ENCODE data around the gene ZCCHC24. TPM values are rescaled to one million over a fixed set of nuclear protein-coding genes. Genes with fewer than 3 reads are reported as not detected.
A peak's percentile ranks its signal among the peaks of the same experiment; 100 is the strongest.

The ZCCHC24 gene
- total RNA-seq: 4.0 TPM

- H3K4me1 ChIP-seq (ENCODE audit: insufficient read depth, low read length): peaks cover 28% of the 10 kb centered on the region
- H3K4me3 ChIP-seq (ENCODE audit: low read length): peak within 1 kb of the TSS; percentile 49
- no peaks in the 10 kb centered on the region for H3K9me3 ChIP-seq (ENCODE audit: low read depth, low read length)
- H3K27me3 ChIP-seq (ENCODE audit: insufficient read depth, low read length): peaks cover 5% of the 10 kb centered on the region
Observed at GRCh38 chr10:79445161-79445976, at the start of gene ZCCHC24. Gene ZCCHC24 (minus strand): TSS chr10:79445624. CDS start chr10:79445440, 184 bp downstream.

GRCh38 chr10:79493806-79494205, 48.4 kb upstream of the ZCCHC24 start:
- Histone ChIP-seq H3K27me3 (ENCODE audit: insufficient read depth, low read length) (no peaks in the 10 kb centered on the region), H3K9me3 (ENCODE audit: low read depth, low read length) (no peaks in the 10 kb centered on the region), H3K4me1 (ENCODE audit: insufficient read depth, low read length) (no peaks in the 10 kb centered on the region), H3K4me3 (ENCODE audit: low read length) (no peak overlapping the region)

- H3K9me3 ChIP-seq (ENCODE audit: low read depth, low read length): no peaks in the 10 kb centered on the region
- no peak overlapping the region for H3K4me3 ChIP-seq (ENCODE audit: low read length)
- H3K4me1 ChIP-seq (ENCODE audit: insufficient read depth, low read length): no peaks in the 10 kb centered on the region
- no peaks in the 10 kb centered on the region for H3K27me3 ChIP-seq (ENCODE audit: insufficient read depth, low read length)
Observed at GRCh38 chr10:79492839-79493238, 47.4 kb upstream of the ZCCHC24 start.

- H3K4me3 ChIP-seq (ENCODE audit: low read length): no peak overlapping the region
- H3K27me3 ChIP-seq (ENCODE audit: insufficient read depth, low read length): no peaks in the 10 kb centered on the region
- H3K9me3 ChIP-seq (ENCODE audit: low read depth, low read length): no peaks in the 10 kb centered on the region
Observed at GRCh38 chr10:79492256-79492655, 46.8 kb upstream of the ZCCHC24 start.

GRCh38 chr10:79491143-79491835, 45.9 kb upstream of the ZCCHC24 start:
- no peak overlapping the region for H3K4me3 ChIP-seq (ENCODE audit: low read length)
- no peaks in the 10 kb centered on the region for H3K4me1 ChIP-seq (ENCODE audit: insufficient read depth, low read length)
- H3K27me3 ChIP-seq (ENCODE audit: insufficient read depth, low read length): no peaks in the 10 kb centered on the region
- no peaks in the 10 kb centered on the region for H3K9me3 ChIP-seq (ENCODE audit: low read depth, low read length)

More at GRCh38 chr10:79492256-79492655, 46.8 kb upstream of the ZCCHC24 start:
- H3K4me1 ChIP-seq (ENCODE audit: insufficient read depth, low read length): no peaks in the 10 kb centered on the region

GRCh38 chr10:79490400-79491142, 45.1 kb upstream of the ZCCHC24 start:
- H3K27me3 ChIP-seq (ENCODE audit: insufficient read depth, low read length): no peaks in the 10 kb centered on the region
- no peak overlapping the region for H3K4me3 ChIP-seq (ENCODE audit: low read length)
- H3K9me3 ChIP-seq (ENCODE audit: low read depth, low read length): no peaks in the 10 kb centered on the region
- H3K4me1 ChIP-seq (ENCODE audit: insufficient read depth, low read length): no peaks in the 10 kb centered on the region

GRCh38 chr10:79488870-79489269, 43.4 kb upstream of the ZCCHC24 start:
- Histone ChIP-seq H3K4me1 (ENCODE audit: insufficient read depth, low read length) (no peaks in the 10 kb centered on the region), H3K27me3 (ENCODE audit: insufficient read depth, low read length) (no peaks in the 10 kb centered on the region), H3K4me3 (ENCODE audit: low read length) (no peak overlapping the region), H3K9me3 (ENCODE audit: low read depth, low read length) (no peaks in the 10 kb centered on the region)

GRCh38 chr10:79488336-79488735, 42.9 kb upstream of the ZCCHC24 start:
- H3K9me3 ChIP-seq (ENCODE audit: low read depth, low read length): no peaks in the 10 kb centered on the region
- no peak overlapping the region for H3K4me3 ChIP-seq (ENCODE audit: low read length)
- no peaks in the 10 kb centered on the region for H3K27me3 ChIP-seq (ENCODE audit: insufficient read depth, low read length)
- no peaks in the 10 kb centered on the region for H3K4me1 ChIP-seq (ENCODE audit: insufficient read depth, low read length)

- Histone ChIP-seq H3K4me1 (ENCODE audit: insufficient read depth, low read length) (no peaks in the 10 kb centered on the region), H3K9me3 (ENCODE audit: low read depth, low read length) (no peaks in the 10 kb centered on the region), H3K27me3 (ENCODE audit: insufficient read depth, low read length) (no peaks in the 10 kb centered on the region), H3K4me3 (ENCODE audit: low read length) (no peak overlapping the region)
Observed at GRCh38 chr10:79487296-79488194, 42.1 kb upstream of the ZCCHC24 start.

GRCh38 chr10:79484476-79484875, 39.1 kb upstream of the ZCCHC24 start:
- Histone ChIP-seq H3K27me3 (ENCODE audit: insufficient read depth, low read length) (peaks cover 4% of the 10 kb centered on the region), H3K4me3 (ENCODE audit: low read length) (no peak overlapping the region)

GRCh38 chr10:79483948-79484347, 38.5 kb upstream of the ZCCHC24 start:
- Histone ChIP-seq H3K9me3 (ENCODE audit: low read depth, low read length) (no peaks in the 10 kb centered on the region), H3K4me3 (ENCODE audit: low read length) (no peak overlapping the region), H3K4me1 (ENCODE audit: insufficient read depth, low read length) (no peaks in the 10 kb centered on the region), H3K27me3 (ENCODE audit: insufficient read depth, low read length) (peaks cover 4% of the 10 kb centered on the region)

More at GRCh38 chr10:79484476-79484875, 39.1 kb upstream of the ZCCHC24 start:
- Histone ChIP-seq H3K9me3 (ENCODE audit: low read depth, low read length) (no peaks in the 10 kb centered on the region), H3K4me1 (ENCODE audit: insufficient read depth, low read length) (no peaks in the 10 kb centered on the region)

GRCh38 chr10:79483299-79483698, 37.9 kb upstream of the ZCCHC24 start:
- Histone ChIP-seq H3K27me3 (ENCODE audit: insufficient read depth, low read length) (peaks cover 4% of the 10 kb centered on the region), H3K4me3 (ENCODE audit: low read length) (no peak overlapping the region), H3K9me3 (ENCODE audit: low read depth, low read length) (no peaks in the 10 kb centered on the region), H3K4me1 (ENCODE audit: insufficient read depth, low read length) (no peaks in the 10 kb centered on the region)

- Histone ChIP-seq H3K9me3 (ENCODE audit: low read depth, low read length) (no peaks in the 10 kb centered on the region), H3K27me3 (ENCODE audit: insufficient read depth, low read length) (peaks cover 4% of the 10 kb centered on the region), H3K4me3 (ENCODE audit: low read length) (no peak overlapping the region), H3K4me1 (ENCODE audit: insufficient read depth, low read length) (no peaks in the 10 kb centered on the region)
Observed at GRCh38 chr10:79482741-79483140, 37.3 kb upstream of the ZCCHC24 start.

- H3K9me3 ChIP-seq (ENCODE audit: low read depth, low read length): no peaks in the 10 kb centered on the region
- H3K4me1 ChIP-seq (ENCODE audit: insufficient read depth, low read length): no peaks in the 10 kb centered on the region
- H3K27me3 ChIP-seq (ENCODE audit: insufficient read depth, low read length): peaks cover 4% of the 10 kb centered on the region
- no peak overlapping the region for H3K4me3 ChIP-seq (ENCODE audit: low read length)
Observed at GRCh38 chr10:79482304-79482703, 36.9 kb upstream of the ZCCHC24 start.
